Measurements from ENCODE around the gene TLCD1. TPM values are rescaled to one million over a fixed set of nuclear protein-coding genes. Genes with fewer than 3 reads are reported as not detected.

Gene TLCD1
- total RNA-seq, 2 experiments from 2014 or later = 2.8 to 3.0 TPM

Other genes starting within 250 kb of the TLCD1 start
- not detected for gene FOXN1, start 219.9 kb downstream of the TLCD1 start, total RNA-seq
- gene UNC119, start 173.6 kb downstream of the TLCD1 start, total RNA-seq = 10 to 100 TPM; 41.6 to 48.1 TPM
- gene PIGS, start 154.7 kb downstream of the TLCD1 start, total RNA-seq = 10 to 100 TPM; 60.0 to 61.1 TPM
- gene ALDOC, start 149.3 kb downstream of the TLCD1 start, total RNA-seq = 10 to 100 TPM; 97.3 to 99.7 TPM
- 100 to 1,000 TPM; 162 to 170 TPM for gene SPAG5, start 127.2 kb downstream of the TLCD1 start, total RNA-seq
- gene RSKR, start 112.0 kb downstream of the TLCD1 start, total RNA-seq = 10 to 100 TPM; 23.0 to 28.7 TPM
- gene BLTP2, start 81.1 kb downstream of the TLCD1 start, total RNA-seq = 100 to 1,000 TPM; 162 to 169 TPM
- gene SDF2, start 64.3 kb downstream of the TLCD1 start, total RNA-seq = 10 to 100 TPM; 51.7 to 54.5 TPM
- gene SUPT6H, start 64.0 kb downstream of the TLCD1 start, total RNA-seq = 10 to 100 TPM; 69.4 to 72.8 TPM
- gene PROCA1, start 14.3 kb downstream of the TLCD1 start, total RNA-seq = 1 to 10 TPM; 5.3 to 6.1 TPM
- gene RAB34, start 8.4 kb downstream of the TLCD1 start, total RNA-seq = 10 to 100 TPM in 1 of 2 experiments, 1 to 10 TPM in 1; 10.0 to 12.7 TPM
- 1,000 to 10,000 TPM; 1,988 to 2,040 TPM for gene RPL23A, start 6.2 kb downstream of the TLCD1 start, total RNA-seq
- gene NEK8, start 2.6 kb upstream of the TLCD1 start, total RNA-seq = 1 to 10 TPM; 4.8 to 5.0 TPM
- gene TRAF4, start 17.8 kb upstream of the TLCD1 start, total RNA-seq = 10 to 100 TPM; 66.0 to 78.4 TPM
- gene FAM222B, start 116.6 kb upstream of the TLCD1 start, total RNA-seq = 10 to 100 TPM; 15.4 to 17.1 TPM
- 10 to 100 TPM; 46.3 to 50.7 TPM for gene ERAL1, start 128.8 kb upstream of the TLCD1 start, total RNA-seq
- 100 to 1,000 TPM; 197 to 198 TPM for gene FLOT2, start 171.5 kb upstream of the TLCD1 start, total RNA-seq
- gene DHRS13, start 176.8 kb upstream of the TLCD1 start, total RNA-seq = 10 to 100 TPM; 29.2 to 29.3 TPM
- 10 to 100 TPM; 66.5 to 67.4 TPM for gene PHF12, start 225.3 kb upstream of the TLCD1 start, total RNA-seq